GDM1 (cell line): ENCODE measurements around the gene HLF.

Experiments
- DNase-seq: peaks from one replicate; lab custom pipeline; 2025; lab: John Stamatoyannopoulos, UW

The HLF gene

GRCh38 chr17:55254375-55254774 is 10.4 kb upstream of the HLF start:
- no peak for DNase-seq

- no peak for DNase-seq
Observed at GRCh38 chr17:55258578-55259135, 6.1 kb upstream of the HLF start.

DNA sequence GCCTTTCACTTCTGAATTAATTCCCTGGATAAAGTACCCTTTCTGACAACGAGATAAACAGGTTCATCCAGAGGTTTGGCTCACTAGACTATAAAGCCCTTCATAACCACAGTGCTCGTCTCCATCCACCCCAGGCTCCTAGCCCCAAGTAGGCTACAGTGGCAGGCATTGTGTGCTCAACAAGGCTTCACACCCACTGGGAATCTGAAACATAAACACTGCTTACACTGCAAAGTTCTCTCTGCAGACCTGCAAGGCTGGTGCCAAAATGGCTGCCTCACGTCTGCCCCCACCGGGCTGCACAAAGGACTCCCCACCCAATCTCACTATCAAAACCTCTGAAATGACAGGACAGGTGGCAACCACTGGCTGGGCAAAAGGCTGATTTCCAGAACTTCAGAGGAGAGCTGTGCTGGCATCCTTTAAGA is 5.1 kb upstream of the HLF start:
- DNase-seq: no peak

DNA sequence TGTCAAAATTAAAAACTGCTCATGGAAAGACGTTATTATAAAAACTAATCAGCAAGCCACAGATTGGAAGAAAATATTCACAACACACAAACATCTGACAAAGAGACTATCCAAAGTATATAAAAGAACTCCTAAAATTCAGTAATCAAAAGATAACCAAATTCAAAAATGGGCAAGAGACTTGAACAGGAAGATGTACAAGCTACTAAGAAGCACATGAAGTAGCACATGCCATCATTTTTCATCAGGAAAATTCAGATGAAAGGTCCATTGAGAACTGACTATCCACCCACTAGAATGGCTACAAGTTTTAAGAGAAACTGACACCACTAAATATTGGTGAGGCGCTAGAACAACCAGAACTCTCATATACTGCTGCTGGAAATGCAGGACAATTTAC is 3.4 kb upstream of the HLF start:
- no peak for DNase-seq

GRCh38 chr17:55263569-55264277 is 1.0 kb upstream of the HLF start:
- no peak for DNase-seq

DNA sequence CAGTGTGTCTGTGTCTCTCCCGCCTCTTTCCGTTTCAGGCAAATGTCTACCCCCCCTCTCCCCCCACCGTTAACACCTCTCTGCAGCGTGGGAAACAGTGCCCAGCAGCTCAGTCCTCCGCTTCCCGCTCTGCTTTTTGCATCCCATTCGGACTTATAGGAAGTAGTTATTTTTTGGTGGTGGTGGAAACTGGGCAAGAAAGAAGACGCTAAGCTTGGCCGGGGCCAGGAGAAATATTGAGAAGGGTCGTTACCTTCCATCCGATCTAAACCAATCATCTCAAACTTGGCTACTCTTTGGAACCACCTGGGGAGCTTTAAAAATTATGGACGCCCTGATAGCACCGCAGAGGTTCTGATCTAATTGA is 499 bp upstream of the HLF start:
- no peak for DNase-seq

DNA sequence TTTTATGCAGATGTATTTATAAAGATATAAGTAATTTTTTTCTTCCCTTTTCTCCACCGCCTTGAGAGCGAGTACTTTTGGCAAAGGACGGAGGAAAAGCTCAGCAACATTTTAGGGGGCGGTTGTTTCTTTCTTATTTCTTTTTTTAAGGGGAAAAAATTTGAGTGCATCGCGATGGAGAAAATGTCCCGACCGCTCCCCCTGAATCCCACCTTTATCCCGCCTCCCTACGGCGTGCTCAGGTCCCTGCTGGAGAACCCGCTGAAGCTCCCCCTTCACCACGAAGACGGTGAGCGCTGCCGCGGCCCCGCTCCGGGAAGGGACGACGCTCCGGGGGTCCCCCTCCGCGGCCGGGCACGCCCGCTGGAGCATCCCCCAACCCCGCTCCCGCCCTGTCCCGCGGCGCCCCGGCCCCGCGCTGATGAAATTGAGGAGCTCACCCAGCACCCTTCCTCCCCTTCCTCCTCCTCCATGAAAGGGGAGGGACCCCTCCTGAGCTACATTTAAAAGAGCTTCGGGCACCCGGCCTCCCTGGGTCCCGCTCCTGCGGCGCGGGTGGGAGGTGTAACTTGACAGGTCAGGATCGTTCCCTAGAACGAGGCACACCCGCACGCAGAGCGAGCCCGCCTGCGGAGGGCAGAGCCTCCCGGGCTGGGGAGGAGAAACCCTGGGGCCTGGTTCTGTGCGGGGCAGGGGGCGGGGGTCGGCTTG is 706 bp downstream of the HLF start:
- no peak for DNase-seq

DNA sequence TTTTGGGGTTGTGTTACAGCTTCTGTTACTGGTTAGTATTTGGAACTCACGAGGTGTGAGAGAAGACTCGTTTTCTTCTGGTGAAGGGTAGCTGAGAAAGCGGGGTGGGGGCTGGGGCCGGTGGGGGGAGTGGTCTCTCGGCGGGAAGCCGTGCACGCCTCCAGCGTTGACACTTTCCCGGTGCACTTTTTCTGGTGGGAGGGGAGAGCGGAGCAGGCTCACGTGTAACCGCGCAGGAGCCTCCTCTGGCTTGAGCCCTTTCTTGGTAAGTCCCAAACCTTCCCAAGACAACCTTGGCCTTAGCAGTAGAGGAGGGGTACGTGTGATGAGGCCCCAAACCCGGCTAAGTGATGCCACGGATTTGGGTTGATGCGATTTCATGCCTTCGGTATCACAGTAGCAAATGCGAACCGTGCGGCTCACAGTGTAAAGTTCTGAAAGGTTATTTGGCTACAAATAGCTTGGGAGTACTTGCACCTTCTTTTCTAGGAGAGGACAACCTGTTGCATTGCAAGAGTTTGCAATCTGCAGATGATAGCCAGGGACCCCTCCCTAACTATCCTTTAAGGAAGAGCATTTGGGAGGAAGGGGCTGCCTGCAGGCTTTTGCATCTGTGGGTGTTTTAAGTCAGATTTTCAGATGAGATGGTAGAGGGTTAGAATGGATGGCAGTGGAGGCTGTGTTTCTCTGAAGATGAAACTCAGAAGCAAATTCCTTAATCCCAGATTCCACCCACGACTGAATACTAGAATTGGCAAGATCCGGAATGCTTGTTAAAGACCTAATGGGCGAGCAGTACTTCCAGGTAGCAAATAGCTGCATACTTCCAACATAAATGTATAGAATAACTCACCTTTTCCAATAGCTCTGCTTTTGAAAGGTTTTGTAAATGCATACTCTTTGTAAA is 1.5 kb downstream of the HLF start:
- no peak for DNase-seq

GRCh38 chr17:55266958-55267688 is 2.4 kb downstream of the HLF start:
- no peak for DNase-seq

DNA sequence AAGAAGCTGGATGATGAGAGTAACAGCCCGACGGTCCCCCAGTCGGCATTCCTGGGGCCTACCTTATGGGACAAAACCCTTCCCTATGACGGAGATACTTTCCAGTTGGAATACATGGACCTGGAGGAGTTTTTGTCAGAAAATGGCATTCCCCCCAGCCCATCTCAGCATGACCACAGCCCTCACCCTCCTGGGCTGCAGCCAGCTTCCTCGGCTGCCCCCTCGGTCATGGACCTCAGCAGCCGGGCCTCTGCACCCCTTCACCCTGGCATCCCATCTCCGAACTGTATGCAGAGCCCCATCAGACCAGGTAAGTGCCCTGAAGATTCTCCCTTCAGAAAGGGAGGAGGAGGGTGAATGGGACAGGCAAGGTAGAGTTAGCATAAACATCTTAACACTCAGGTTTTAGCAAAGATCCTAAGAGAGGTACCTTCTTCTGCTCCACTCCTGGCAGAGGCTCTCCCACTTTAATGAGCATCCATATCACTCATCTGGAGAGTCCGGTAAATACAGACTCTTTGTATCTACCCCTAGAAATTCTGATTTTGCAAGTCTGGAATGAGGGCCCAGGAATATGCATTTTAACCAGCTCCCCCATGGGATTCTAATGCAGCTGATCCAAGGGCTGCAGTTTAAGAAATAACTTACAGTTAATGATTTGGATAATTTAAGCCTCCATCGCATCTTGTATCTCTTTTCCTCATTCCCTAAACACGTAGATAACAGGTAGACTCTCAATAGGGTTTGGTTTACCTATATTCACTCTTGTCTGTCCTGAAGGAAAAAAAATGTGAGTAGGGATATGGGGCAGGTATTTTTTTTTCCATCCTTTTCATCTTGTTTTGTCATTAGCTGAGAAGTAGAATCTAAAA is 3.3 kb downstream of the HLF start:
- DNase-seq: no peak

DNA sequence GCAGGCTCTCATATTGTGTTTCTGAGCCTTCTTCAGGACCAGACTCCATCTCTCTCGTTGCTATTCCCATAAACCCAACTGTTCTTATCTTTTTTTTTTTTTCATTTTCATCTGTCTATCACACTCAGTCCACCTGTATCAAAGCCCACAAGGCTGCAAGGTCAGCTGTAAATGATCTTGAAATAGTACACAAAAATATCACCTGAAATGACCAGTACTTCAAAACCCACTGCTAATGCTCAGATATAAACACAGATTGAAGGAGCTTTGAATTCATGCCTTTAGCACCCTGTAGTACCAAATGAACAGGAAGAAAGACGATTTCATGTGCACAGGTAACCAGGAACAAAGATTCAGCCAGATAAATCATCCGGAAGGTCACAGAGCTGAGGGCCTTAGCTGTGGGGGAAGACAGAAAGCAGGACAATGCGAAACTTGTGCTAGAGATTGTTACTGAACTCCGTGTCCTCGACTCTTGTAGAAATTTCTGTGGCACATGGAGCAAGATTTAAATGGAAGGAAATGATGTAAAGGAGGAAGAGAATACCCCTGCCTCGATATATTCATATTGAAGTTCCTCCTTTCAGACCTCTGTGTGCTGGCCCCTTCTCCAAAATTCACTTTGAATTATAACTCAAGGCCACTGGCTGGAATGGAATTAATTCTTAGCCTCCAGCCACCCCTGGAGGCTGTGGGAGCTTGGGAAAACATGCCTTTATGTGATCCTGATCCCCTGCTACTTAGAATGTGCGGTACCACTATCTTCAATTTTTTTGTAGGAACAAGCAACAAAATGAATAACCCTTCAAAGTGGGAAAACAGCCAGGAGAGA is 4.1 kb downstream of the HLF start:
- DNase-seq: no peak

DNA sequence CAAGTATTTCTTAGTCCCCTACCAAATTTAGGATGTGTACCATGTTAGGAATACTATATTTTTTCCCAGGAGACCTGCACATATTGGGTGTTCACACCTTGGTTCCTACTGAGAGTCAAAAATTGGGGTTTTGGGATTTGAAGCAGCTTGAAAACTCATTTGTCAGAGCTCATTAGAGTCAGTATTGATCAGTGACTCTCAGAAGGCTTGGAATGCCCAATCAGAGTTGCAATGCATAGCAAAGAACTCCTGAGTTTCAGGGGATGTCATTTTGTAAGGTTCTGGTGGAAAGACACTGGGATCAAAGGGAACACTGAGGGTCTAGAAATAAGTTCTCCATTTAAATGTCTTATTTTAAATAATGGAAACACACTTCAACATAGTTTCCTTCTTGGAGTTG is 5.1 kb downstream of the HLF start:
- DNase-seq: no peak

GRCh38 chr17:55271223-55271571 is 6.4 kb downstream of the HLF start:
- DNase-seq: no peak

DNA sequence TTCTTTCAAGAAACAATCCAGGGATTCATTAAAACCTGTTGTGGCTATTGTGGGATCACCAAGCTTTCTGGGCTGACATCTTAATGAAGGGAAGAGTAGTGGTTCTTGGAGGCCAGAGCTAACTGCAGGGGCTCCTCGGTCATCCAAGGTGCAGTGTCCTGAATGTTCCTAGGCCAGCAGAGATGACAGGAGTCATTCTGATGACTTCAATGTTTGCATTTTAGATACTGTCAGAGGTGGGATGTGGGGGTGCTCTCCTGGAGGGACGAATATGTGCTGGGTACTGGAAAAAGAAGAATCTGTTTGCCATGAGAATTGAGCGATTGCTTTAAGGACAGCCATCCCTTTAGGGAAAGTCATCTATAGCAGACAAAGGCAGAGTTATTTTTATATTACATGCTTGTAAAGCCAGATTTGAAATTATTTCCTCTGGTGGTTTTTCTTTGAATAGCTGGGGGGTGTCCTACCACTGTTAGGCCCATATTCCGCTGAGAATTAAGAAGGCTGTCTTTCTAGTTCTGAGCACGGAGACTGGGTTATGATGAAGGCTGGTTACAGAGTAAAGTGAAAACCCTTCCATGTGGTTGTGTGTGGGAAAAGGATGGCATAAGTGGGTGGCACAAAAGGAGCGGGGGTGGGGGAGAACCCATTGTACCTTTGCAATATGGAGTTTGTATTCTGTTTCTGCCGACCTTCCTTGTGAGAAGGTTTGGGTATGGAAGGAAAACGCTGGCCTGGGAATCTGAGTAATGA is 7.4 kb downstream of the HLF start:
- no peak for DNase-seq

- DNase-seq: no peak
Observed at GRCh38 chr17:55272711-55273578, 8.2 kb downstream of the HLF start.

DNA sequence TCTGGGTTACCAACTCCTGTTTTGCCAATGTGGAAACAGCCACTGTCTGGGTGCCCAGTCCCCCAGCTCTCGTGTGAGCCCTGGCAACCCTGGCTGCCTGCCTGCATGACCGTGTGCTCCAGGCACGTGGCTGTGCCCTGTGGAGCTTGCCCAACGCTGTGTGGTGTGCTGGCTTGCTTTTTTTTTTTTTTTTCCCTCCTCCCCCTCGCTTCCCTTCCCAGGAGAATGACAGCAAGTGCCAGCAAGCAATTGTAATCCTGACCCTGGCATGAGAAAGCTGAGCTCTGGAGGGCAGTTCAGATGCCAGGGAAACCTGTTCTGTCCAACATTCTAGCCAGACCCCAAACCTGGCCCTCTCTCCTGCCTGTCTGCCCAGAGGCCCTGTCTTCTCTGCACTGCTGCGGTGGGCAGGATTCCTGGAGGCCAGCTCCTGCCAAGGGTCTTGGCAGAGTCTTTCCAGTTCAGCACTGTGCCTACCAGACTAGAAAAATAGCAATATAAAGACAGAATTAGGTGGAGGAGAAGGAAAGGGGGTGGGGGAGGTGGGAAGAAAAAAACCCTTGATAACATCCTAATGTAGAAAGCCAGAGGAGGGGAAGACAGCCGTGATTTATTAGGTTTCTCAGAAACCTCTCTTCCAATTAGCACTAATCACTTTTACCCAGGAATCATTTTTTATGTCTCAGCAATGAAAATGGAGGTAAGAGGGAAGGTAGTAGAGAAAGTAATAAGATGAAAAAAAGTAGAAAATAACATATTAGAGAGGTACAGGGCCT is 9.0 kb downstream of the HLF start:
- DNase-seq: no peak
